ENCODE results near the gene TLN1. TPM values are rescaled to one million over a fixed set of nuclear protein-coding genes. Genes with fewer than 3 reads are reported as not detected.

Gene TLN1
- total and polyA plus RNA-seq, 7 donors: 45.0 to 609 (median 354) TPM

DNA sequence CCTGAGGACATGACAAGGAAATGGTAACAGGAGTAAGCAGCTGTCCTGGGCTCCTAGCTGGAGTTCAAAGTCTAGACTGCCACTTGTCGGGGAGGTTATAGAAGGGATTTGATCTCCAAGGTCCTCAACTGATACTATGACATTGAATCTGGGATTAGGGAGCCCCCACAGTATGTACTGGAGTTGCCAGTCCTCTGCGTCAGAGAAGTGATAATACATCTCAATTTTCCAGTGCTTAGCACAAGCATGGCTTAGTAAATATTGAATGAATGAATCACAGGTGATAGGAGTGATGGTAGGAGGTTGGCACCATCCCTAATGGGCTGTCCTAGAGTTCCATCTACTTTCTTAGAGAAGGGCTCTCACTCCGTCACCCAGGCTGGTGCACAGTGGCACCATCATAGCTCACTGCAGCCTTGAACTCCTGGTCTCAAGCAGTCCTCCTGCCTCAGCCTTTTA is 36.0 kb downstream of the TLN1 start:
- peak overlapping the region; percentile 95 to 100 (median 98) for H3K27ac ChIP-seq
- DNase-seq: peak; percentile 52
- TF ChIP-seq POLR2AphosphoS5 (IDR thresholded peaks at IDR 0.05): no peak
- TF ChIP-seq EP300 (IDR thresholded peaks at IDR 0.05): no peak
- H3K4me3 ChIP-seq: no peak overlapping the region
- no peaks in the 10 kb centered on the region for H3K9me3 ChIP-seq
- intact Hi-C loops (cut with DNase I): no loop called here
- WGBS, 2 donors: 49 to 83% methylated on average over 3 of the region's 3 CpGs
- peaks cover 38 to 55% (median 42%) of the 10 kb centered on the region in 4 donors for H3K36me3 ChIP-seq
- H3K4me1 ChIP-seq: peaks cover 0 to 54% (median 36%) of the 10 kb centered on the region in 4 donors
- no peaks in the 10 kb centered on the region for H3K27me3 ChIP-seq

DNA sequence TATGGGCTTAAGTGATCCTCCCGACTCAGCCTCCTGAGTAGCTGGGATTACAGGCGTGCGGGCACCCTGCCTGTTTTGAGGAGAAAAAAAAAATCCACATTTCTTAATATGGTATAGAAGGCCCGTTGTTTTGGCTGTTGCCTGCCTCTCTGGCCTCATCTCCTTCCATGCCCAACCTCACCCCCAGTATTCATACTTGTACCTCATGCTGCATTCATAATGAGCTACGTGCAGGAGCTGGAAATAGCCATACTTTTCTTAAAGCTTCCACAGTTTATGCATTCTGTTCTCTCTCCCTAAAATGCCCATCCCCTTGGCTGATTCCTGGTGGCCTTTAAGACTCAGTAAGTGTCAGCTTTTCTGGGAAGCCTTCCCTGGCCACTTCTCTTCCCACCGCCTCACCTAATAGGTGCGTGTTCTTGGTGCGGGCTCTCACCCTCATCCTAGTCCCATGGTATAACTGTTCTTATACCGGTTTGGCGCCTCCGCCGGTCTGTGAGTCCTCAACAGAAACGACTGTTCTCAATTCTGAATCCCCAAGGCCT is 40.2 kb downstream of the TLN1 start:
- Histone ChIP-seq H3K27ac (peak overlapping the region; percentile 95 to 100 (median 98)), H3K4me3 (peak overlapping the region; percentile 88 to 97 (median 94)), H3K27me3 (no peaks in the 10 kb centered on the region), H3K9me3 (no peaks in the 10 kb centered on the region), H3K4me1 (peaks cover 0 to 50% (median 28%) of the 10 kb centered on the region in 4 donors), H3K36me3 (peaks cover 0 to 32% (median 12%) of the 10 kb centered on the region in 4 donors)
- intact Hi-C loops (cut with DNase I): no loop called here
- 85 to 86% methylated on average over 13 of the region's 13 CpGs for WGBS, 2 donors
- peak; percentile 83 for DNase-seq
- peak in 3 of 4 donors; percentile 27 to 79 (median 50) for TF ChIP-seq EP300 (IDR thresholded peaks at IDR 0.05)
- peak in 3 of 4 donors; percentile 11 to 63 (median 57) for TF ChIP-seq POLR2AphosphoS5 (IDR thresholded peaks at IDR 0.05)
- peak in 1 of 4 experiments; percentile 9 for TF ChIP-seq CTCF (IDR thresholded peaks at IDR 0.05)
- TF ChIP-seq POLR2A (IDR thresholded peaks at IDR 0.05): no peak

DNA sequence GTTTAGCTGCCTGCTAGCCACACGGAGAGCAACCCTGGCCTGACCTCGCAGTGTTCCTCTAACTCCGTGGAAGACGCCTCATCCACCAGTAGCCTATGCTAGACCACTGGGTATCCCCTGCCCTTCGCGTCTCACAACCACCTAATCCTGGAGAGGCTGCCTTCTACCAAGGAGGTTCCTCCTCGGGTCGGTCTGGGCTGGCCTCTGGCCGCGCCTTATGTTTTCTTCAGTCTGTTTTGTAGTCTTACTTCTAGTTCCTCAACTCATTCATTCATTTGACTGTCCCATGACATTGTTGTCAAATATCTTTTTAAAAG is 40.7 kb downstream of the TLN1 start:
- Histone ChIP-seq H3K36me3 (peaks cover 0 to 29% (median 17%) of the 10 kb centered on the region in 4 donors), H3K9me3 (no peaks in the 10 kb centered on the region), H3K27ac (peak overlapping the region; percentile 95 to 100 (median 98)), H3K4me1 (peaks cover 0 to 46% (median 24%) of the 10 kb centered on the region in 4 donors), H3K27me3 (no peaks in the 10 kb centered on the region), H3K4me3 (peak overlapping the region; percentile 88 to 97 (median 94))
- no peak for DNase-seq
- TF ChIP-seq POLR2AphosphoS5 (IDR thresholded peaks at IDR 0.05): no peak
- TF ChIP-seq EP300 (IDR thresholded peaks at IDR 0.05): no peak
- intact Hi-C loops (cut with DNase I): no loop called here
- WGBS, 2 donors: 20 to 27% methylated on average over 10 of the region's 10 CpGs

- intact Hi-C loops (cut with DNase I): loop anchor here (1.0 kb wide), 2 partner anchors 31 to 38 kb away; no protein-coding TSS in a partner anchor
Measured at GRCh38 chr9:35690614-35691333, 41.2 kb downstream of the TLN1 start.

GRCh38 chr9:35690294-35690613 is 41.7 kb downstream of the TLN1 start:
- TF ChIP-seq CTCF (IDR thresholded peaks at IDR 0.05): no peak
- TF ChIP-seq POLR2AphosphoS5 (IDR thresholded peaks at IDR 0.05): no peak
- no peak for TF ChIP-seq POLR2A (IDR thresholded peaks at IDR 0.05)
- no peaks in the 10 kb centered on the region for H3K27me3 ChIP-seq
- 1% methylated on average over 21 of the region's 21 CpGs for WGBS, 2 donors
- H3K4me3 ChIP-seq: peak overlapping the region; percentile 88 to 97 (median 94)
- peaks cover 0 to 46% (median 25%) of the 10 kb centered on the region in 4 donors for H3K4me1 ChIP-seq
- intact Hi-C loops (cut with DNase I): loop anchor here (1.0 kb wide), 2 partner anchors 31 to 38 kb away; no protein-coding TSS in a partner anchor
- H3K9me3 ChIP-seq: no peaks in the 10 kb centered on the region
- peaks cover 4 to 38% (median 24%) of the 10 kb centered on the region in 4 donors for H3K36me3 ChIP-seq
- DNase-seq: no peak
- H3K27ac ChIP-seq: peak overlapping the region; percentile 95 to 100 (median 98)

More at GRCh38 chr9:35690614-35691333, 41.2 kb downstream of the TLN1 start:
- no peaks in the 10 kb centered on the region for H3K9me3 ChIP-seq
- no peaks in the 10 kb centered on the region for H3K27me3 ChIP-seq
- TF ChIP-seq EP300 (IDR thresholded peaks at IDR 0.05) (peak in 1 of 4 donors; percentile 38), POLR2A (IDR thresholded peaks at IDR 0.05) (peak; percentile 53 to 65), POLR2AphosphoS5 (IDR thresholded peaks at IDR 0.05) (peak; percentile 71 to 90 (median 86)), CTCF (IDR thresholded peaks at IDR 0.05) (no peak)
- peak overlapping the region; percentile 88 to 97 (median 94) for H3K4me3 ChIP-seq
- peaks cover 0 to 46% (median 21%) of the 10 kb centered on the region in 4 donors for H3K4me1 ChIP-seq
- peak; percentile 97 for DNase-seq
- 1% methylated on average over 61 of the region's 61 CpGs for WGBS, 2 donors
- peaks cover 0 to 33% (median 20%) of the 10 kb centered on the region in 4 donors for H3K36me3 ChIP-seq
- H3K27ac ChIP-seq: peak overlapping the region; percentile 95 to 100 (median 98)
